ENCODE data around the gene CMC1. TPM values are rescaled to one million over a fixed set of nuclear protein-coding genes. Genes with fewer than 3 reads are reported as not detected.

CMC1 gene
- total RNA-seq, 1 donor from 2014 or later, result 33.7 TPM

GRCh38 chr3:28290863-28291300, 49.5 kb downstream of the CMC1 start:
- DNase-seq (no peak), ATAC-seq (ENCODE audit: poor library complexity) (no peak)
- intact Hi-C loops (cut with DNase I), result no loop called here

GRCh38 chr3:28291577-28291976, 50.2 kb downstream of the CMC1 start:
- ATAC-seq (ENCODE audit: poor library complexity), result no peak
- DNase-seq, result no peak
- intact Hi-C loops (cut with DNase I), result no loop called here

- no peak for DNase-seq
- no peak for ATAC-seq (ENCODE audit: poor library complexity)
- intact Hi-C loops (cut with DNase I), result no loop called here
These were observed 51.2 kb downstream of the CMC1 start for GRCh38 chr3:28292622-28293021.

GRCh38 chr3:28294667-28295413, 53.4 kb downstream of the CMC1 start:
- no peak for ATAC-seq (ENCODE audit: poor library complexity)
- intact Hi-C loops (cut with DNase I), result no loop called here

GRCh38 chr3:28295898-28296490, 54.6 kb downstream of the CMC1 start:
- DNase-seq (no peak), ATAC-seq (ENCODE audit: poor library complexity) (no peak)
- intact Hi-C loops (cut with DNase I), result no loop called here

More at GRCh38 chr3:28294667-28295413, 53.4 kb downstream of the CMC1 start:
- no peak for DNase-seq

GRCh38 chr3:28299705-28300104, 58.3 kb downstream of the CMC1 start:
- DNase-seq, result no peak
- ATAC-seq (ENCODE audit: poor library complexity), result no peak
- intact Hi-C loops (cut with DNase I), result no loop called here

GRCh38 chr3:28300345-28300962, 59.0 kb downstream of the CMC1 start:
- ATAC-seq (ENCODE audit: poor library complexity), result no peak
- intact Hi-C loops (cut with DNase I), result no loop called here
- no peak for DNase-seq

- intact Hi-C loops (cut with DNase I), result no loop called here
- DNase-seq, result no peak
- ATAC-seq (ENCODE audit: poor library complexity), result no peak
These were observed 60.3 kb downstream of the CMC1 start for GRCh38 chr3:28301688-28302087.

GRCh38 chr3:28308196-28308595, 66.8 kb downstream of the CMC1 start:
- intact Hi-C loops (cut with DNase I), result no loop called here

GRCh38 chr3:28315711-28316110, 74.3 kb downstream of the CMC1 start:
- ATAC-seq (ENCODE audit: poor library complexity), result no peak
- DNase-seq, result no peak
- intact Hi-C loops (cut with DNase I), result no loop called here

More at GRCh38 chr3:28308196-28308595, 66.8 kb downstream of the CMC1 start:
- DNase-seq, result no peak
- no peak for ATAC-seq (ENCODE audit: poor library complexity)

- intact Hi-C loops (cut with DNase I), result no loop called here
- DNase-seq, result no peak
- ATAC-seq (ENCODE audit: poor library complexity), result no peak
These were observed 74.8 kb downstream of the CMC1 start for GRCh38 chr3:28316226-28316625.

- ATAC-seq (ENCODE audit: poor library complexity), result no peak
- no peak for DNase-seq
- intact Hi-C loops (cut with DNase I), result no loop called here
These were observed 76.1 kb downstream of the CMC1 start for GRCh38 chr3:28317438-28318022.

- DNase-seq (no peak), ATAC-seq (ENCODE audit: poor library complexity) (no peak)
- intact Hi-C loops (cut with DNase I), result no loop called here
These were observed 79.6 kb downstream of the CMC1 start for GRCh38 chr3:28320981-28321380.

- DNase-seq (no peak), ATAC-seq (ENCODE audit: poor library complexity) (no peak)
- intact Hi-C loops (cut with DNase I), result no loop called here
These were observed 81.0 kb downstream of the CMC1 start for GRCh38 chr3:28322464-28322863.

- intact Hi-C loops (cut with DNase I), result loop anchor here (2.0 kb wide), 1 partner anchor 614 kb away; no protein-coding TSS in a partner anchor
- DNase-seq (no peak), ATAC-seq (ENCODE audit: poor library complexity) (peak; percentile 24)
These were observed 85.1 kb downstream of the CMC1 start for GRCh38 chr3:28326458-28326926.

- intact Hi-C loops (cut with DNase I), result no loop called here
- no peak for DNase-seq
- ATAC-seq (ENCODE audit: poor library complexity), result peak; percentile 45
These were observed 87.1 kb downstream of the CMC1 start for GRCh38 chr3:28328188-28329151.

GRCh38 chr3:28334552-28334951, 93.1 kb downstream of the CMC1 start:
- DNase-seq (no peak), ATAC-seq (ENCODE audit: poor library complexity) (no peak)
- intact Hi-C loops (cut with DNase I), result no loop called here

- intact Hi-C loops (cut with DNase I), result no loop called here
- DNase-seq (no peak), ATAC-seq (ENCODE audit: poor library complexity) (no peak)
These were observed 93.8 kb downstream of the CMC1 start for GRCh38 chr3:28335246-28335645.

Data from Right ventricle myocardium superior (tissue), 1 donor.